Smooth muscle cell of the brain vasculature (primary cell): ENCODE results near the gene KCNA1.

Experiments used
- DNase-seq: peaks from one replicate; pipeline ENCODE4 v3.0.0-alpha.2; 2012; ENCODE audit warnings: low read depth, low spot score

The KCNA1 gene

GRCh38 chr12:4960547-4960946, 50.8 kb downstream of the KCNA1 start:
- no peak for DNase-seq

- no peak for DNase-seq
These were observed 51.6 kb downstream of the KCNA1 start for GRCh38 chr12:4961311-4961710.

- no peak for DNase-seq
These were observed 53.1 kb downstream of the KCNA1 start for GRCh38 chr12:4962539-4963486.
